Measurements from ENCODE around the gene CDKN2B-AS1. TPM values are rescaled to one million over a fixed set of nuclear protein-coding genes. Genes with fewer than 3 reads are reported as not detected.

CDKN2B-AS1 gene
- total and polyA plus RNA-seq, 11 donors = 0.38 to 0.80 (median 0.54) TPM; not detected in 6

GRCh38 chr9:22028394-22028793 lies 33.8 kb downstream of the CDKN2B-AS1 start:
- no peaks in the 10 kb centered on the region for H3K36me3 ChIP-seq
- peaks cover 0 to 9% (median 0%) of the 10 kb centered on the region in 12 donors for H3K4me1 ChIP-seq
- no peak for ATAC-seq
- H3K9me3 ChIP-seq = no peaks in the 10 kb centered on the region
- H3K27ac ChIP-seq = no peak overlapping the region
- intact Hi-C loops (cut with DNase I) = no loop called here
- no peak for TF ChIP-seq POLR2A (IDR thresholded peaks at IDR 0.05)
- TF ChIP-seq, protein P1, sequence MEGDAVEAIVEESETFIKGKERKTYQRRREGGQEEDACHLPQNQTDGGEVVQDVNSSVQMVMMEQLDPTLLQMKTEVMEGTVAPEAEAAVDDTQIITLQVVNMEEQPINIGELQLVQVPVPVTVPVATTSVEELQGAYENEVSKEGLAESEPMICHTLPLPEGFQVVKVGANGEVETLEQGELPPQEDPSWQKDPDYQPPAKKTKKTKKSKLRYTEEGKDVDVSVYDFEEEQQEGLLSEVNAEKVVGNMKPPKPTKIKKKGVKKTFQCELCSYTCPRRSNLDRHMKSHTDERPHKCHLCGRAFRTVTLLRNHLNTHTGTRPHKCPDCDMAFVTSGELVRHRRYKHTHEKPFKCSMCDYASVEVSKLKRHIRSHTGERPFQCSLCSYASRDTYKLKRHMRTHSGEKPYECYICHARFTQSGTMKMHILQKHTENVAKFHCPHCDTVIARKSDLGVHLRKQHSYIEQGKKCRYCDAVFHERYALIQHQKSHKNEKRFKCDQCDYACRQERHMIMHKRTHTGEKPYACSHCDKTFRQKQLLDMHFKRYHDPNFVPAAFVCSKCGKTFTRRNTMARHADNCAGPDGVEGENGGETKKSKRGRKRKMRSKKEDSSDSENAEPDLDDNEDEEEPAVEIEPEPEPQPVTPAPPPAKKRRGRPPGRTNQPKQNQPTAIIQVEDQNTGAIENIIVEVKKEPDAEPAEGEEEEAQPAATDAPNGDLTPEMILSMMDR (IDR thresholded peaks at IDR 0.05) = no peak
- no peak for DNase-seq
- no peaks in the 10 kb centered on the region for H3K27me3 ChIP-seq
- no peak overlapping the region for H3K4me3 ChIP-seq

DNA sequence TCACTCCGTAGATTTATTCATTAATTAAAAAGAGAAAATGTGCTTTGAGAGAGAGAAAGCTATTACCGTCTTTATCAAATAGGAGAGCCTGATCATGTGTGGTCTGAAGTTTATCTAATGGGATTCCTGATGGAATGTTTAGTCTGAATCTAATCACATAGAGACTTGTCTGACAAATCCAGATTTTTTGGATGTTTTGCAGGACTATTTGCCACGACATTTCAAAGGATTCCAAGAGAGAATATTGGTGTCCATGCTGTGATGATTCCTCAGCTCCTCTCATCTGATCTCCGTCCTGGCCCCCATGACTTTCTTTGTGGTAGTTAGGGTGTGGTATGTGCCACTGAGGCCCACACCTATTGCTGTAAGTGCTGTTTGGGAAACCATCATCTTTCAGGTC lies 34.6 kb downstream of the CDKN2B-AS1 start:
- ATAC-seq = no peak

GRCh38 chr9:22030101-22030598 lies 35.6 kb downstream of the CDKN2B-AS1 start:
- Histone ChIP-seq H3K9me3 (no peaks in the 10 kb centered on the region), H3K4me3 (no peak overlapping the region), H3K36me3 (no peaks in the 10 kb centered on the region), H3K27ac (peak overlapping the region in 1 of 12 donors; percentile 1), H3K27me3 (no peaks in the 10 kb centered on the region), H3K4me1 (peaks cover 0 to 9% (median 0%) of the 10 kb centered on the region in 12 donors)
- ATAC-seq (peak in 3 of 4 donors; percentile 16 to 74 (median 38)), DNase-seq (no peak)
- intact Hi-C loops (cut with DNase I) = loop anchor here in 3 of 10 donors (10.0 kb wide), 3 partner anchors 205 to 215 kb away; no protein-coding TSS in a partner anchor
- 38 to 64% (median 43%) methylated on average over 1 of the region's 1 CpG for WGBS, 4 donors
- TF ChIP-seq POLR2A (IDR thresholded peaks at IDR 0.05) = no peak
- TF ChIP-seq, protein P1 (IDR thresholded peaks at IDR 0.05) = no peak

More for the DNA sequence above, 34.6 kb downstream of the CDKN2B-AS1 start:
- H3K27ac ChIP-seq = no peak overlapping the region
- H3K27me3 ChIP-seq = no peaks in the 10 kb centered on the region
- DNase-seq = no peak
- H3K36me3 ChIP-seq = no peaks in the 10 kb centered on the region
- WGBS, 4 donors = 56 to 74% (median 64%) methylated on average over 4 of the region's 4 CpGs
- TF ChIP-seq, protein P1 (IDR thresholded peaks at IDR 0.05) = no peak
- no peak for TF ChIP-seq POLR2A (IDR thresholded peaks at IDR 0.05)
- intact Hi-C loops (cut with DNase I) = no loop called here
- H3K4me1 ChIP-seq = peaks cover 0 to 9% (median 0%) of the 10 kb centered on the region in 12 donors
- H3K4me3 ChIP-seq = no peak overlapping the region
- no peaks in the 10 kb centered on the region for H3K9me3 ChIP-seq

- WGBS, 4 donors = 67 to 77% (median 73%) methylated on average over 4 of the region's 4 CpGs
- Histone ChIP-seq H3K27me3 (no peaks in the 10 kb centered on the region), H3K9me3 (no peaks in the 10 kb centered on the region), H3K27ac (no peak overlapping the region), H3K4me3 (no peak overlapping the region), H3K4me1 (peaks cover 0 to 9% (median 0%) of the 10 kb centered on the region in 12 donors), H3K36me3 (no peaks in the 10 kb centered on the region)
- intact Hi-C loops (cut with DNase I) = loop anchor here in 3 of 10 donors (10.0 kb wide), 3 partner anchors 203 to 217 kb away; no protein-coding TSS in a partner anchor
- DNase-seq (no peak), ATAC-seq (no peak)
- TF ChIP-seq POLR2A (IDR thresholded peaks at IDR 0.05) = no peak
- TF ChIP-seq, protein P1 (IDR thresholded peaks at IDR 0.05) = no peak
Measured at GRCh38 chr9:22031655-22032411, 37.2 kb downstream of the CDKN2B-AS1 start.
